Endometrium (tissue), 2 donors: ENCODE results near the gene TMEM59L.

Experiments used
- FAIRE-seq: peaks from 2 replicates; lab custom pipeline; 2012; peaks lifted over from hg19 to GRCh38; lab: Jason Lieb, UNC
- donor health status: control.
- donor health status: control.

TMEM59L gene

DNA sequence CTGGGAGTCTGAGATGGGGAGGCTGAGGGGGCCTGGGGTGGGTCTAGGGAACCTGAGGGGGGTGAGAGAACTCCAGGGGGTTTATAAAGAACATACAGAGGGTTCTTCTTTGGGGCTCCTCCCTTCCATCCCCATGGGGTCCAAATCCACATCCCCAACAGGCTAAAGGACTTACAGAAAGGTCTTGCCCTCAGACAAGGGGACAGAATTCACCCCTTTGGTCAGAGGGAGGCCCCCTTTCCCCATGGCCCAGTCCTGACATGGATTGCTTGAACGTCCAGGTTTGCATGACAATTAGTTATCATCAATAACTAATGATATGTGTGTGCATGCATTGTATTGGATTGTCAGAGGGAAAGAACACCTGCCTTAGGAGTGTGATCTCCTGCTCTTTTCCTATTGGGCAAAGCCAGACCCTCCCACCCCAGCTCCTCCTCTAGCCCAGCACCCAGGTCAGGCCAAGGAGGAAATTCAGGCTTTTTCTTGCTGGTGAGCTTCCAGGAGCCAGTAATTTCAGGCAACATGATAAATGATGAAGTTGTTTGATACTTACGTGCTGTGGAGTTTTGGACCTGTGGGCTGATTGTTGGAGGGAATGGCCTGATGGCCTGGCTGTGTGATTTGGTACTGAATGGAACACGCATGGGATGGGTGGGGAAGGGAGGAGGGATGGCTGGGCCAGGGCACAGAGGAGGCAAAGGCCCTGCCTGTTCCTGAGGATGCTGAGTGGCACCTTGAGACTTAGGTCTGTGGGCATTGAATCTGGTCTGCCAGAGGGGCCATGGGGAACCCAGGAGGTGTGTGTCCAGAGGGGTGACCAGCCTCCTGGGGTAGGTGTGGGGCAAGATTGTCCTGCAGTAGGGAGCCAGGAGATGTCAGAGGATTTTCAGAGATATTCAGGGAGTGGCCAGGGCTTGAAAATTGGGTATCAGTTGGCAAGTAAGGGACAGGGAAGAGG lies 25.3 kb downstream of the TMEM59L start:
- FAIRE-seq: no peak

GRCh38 chr19:18639706-18640243 lies 27.1 kb downstream of the TMEM59L start:
- no peak for FAIRE-seq

DNA sequence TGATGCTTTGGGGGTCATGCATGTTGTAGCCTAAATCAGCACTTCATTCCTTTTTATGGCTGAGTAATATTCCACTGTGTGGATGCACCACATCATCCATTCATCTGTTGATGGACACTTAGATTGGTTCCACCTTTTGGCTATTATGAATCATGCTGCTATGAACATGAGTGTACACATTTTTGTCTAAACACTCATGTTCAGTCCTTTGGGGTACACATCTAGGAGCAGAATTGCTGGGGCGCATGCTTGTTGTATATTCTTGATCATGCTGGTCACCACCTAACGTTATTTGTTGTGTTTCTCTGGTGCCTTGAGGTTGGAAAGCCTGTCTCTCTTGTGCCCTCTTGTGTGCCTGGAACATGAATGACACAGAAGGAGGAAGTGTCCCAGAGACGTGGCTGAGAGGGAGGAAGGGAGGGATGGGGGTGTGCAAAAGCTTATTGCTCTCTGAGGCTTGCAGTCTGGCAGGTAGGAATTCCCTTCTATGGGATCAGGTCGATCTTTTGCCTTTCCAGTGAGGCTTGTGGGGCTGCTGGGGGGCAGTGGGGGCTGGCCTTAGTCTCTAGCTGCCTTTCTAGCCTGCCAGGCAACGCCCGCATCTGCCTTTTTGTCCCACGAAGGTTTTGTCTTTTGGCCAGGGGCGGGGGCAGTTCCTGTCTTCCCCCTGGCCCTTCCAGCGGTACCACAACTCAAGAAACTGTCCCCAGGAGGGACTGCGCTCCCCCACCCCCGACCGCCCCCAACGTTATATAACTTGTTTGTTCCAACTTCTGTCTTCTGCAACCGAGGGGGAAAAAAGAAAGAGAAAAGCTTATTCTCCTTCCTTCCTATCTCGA lies 31.7 kb downstream of the TMEM59L start:
- FAIRE-seq: no peak

- no peak for FAIRE-seq
Measured at GRCh38 chr19:18645035-18645511, 32.4 kb downstream of the TMEM59L start.

GRCh38 chr19:18646535-18647370 lies 34.1 kb downstream of the TMEM59L start:
- FAIRE-seq: no peak

DNA sequence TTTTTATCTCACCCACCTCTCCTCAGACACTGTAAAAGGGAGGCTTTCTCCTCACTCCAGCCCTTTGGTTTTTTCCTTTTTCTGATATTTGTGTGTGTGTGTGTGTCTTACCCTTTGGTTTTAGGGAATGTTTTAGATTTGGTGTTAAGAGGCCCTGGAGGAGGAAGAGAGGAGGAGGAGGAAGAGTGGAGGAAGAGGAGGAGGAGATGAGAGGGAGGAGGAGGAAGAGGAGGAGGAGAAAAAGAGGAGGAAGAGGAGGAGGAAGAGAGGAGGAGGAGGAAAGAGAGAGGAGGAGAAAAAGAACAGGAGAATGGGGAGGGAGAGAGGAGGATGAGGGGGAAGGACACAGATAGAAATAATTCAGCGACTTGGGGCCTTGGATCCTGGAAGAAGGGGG lies 34.7 kb downstream of the TMEM59L start:
- no peak for FAIRE-seq

DNA sequence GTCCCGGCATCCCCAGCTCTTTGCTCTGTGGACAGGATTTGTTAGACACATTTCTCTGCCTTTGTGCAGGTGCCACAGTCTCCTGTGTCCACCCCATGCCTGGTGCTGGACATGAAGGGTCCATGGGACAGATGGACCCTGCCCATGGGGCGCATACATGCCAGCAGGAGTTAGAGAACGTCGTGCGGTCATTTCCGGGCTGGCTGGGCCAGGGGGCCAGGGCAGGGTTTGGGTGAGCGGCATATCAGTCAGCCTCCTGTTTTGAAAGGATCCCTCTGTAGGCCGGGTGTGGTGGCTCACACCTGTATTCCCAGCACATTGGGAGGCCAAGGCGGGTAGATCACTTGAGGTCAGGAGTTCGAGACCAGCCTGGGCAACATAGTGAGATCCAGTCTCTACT lies 35.1 kb downstream of the TMEM59L start:
- no peak for FAIRE-seq

DNA sequence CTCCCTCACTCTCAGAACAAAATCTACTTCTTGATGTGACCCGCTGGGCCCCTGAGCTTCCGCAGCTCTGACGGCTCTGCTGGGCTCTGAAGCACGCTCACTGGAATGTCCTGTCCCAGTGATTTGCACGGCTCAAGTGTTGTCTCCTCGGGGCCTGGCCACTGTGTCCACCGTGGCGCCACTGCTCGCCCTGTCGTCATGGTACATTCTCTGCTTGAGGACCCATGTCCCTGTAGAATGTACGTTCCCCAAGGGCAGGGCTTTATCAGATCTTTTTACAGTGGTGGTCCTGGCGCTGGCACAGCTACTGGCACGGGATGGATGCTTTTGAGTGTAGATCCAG lies 36.3 kb downstream of the TMEM59L start:
- FAIRE-seq: no peak

- FAIRE-seq: no peak
Measured at GRCh38 chr19:18649371-18650020, 36.8 kb downstream of the TMEM59L start.

DNA sequence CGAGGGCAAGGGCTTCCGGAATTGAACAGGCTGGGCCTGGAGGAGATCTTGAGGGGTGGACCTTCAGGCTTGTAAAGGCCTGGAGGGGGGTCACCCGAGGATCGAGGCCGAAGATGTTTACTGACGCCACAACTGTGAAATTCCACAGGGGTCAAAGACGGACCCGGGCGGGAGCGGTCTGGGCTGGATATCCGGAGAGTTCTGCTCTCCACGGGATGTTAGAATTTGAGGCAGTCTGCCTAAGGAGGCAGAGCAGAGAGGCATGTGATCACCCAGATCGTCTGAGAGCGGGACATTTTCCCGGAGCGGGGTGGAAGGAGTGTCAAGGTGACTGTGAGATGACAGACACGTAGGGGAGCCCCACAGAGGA lies 37.3 kb downstream of the TMEM59L start:
- FAIRE-seq: no peak

GRCh38 chr19:18650468-18651041 lies 37.9 kb downstream of the TMEM59L start:
- no peak for FAIRE-seq

GRCh38 chr19:18651300-18651699 lies 38.6 kb downstream of the TMEM59L start:
- no peak for FAIRE-seq

DNA sequence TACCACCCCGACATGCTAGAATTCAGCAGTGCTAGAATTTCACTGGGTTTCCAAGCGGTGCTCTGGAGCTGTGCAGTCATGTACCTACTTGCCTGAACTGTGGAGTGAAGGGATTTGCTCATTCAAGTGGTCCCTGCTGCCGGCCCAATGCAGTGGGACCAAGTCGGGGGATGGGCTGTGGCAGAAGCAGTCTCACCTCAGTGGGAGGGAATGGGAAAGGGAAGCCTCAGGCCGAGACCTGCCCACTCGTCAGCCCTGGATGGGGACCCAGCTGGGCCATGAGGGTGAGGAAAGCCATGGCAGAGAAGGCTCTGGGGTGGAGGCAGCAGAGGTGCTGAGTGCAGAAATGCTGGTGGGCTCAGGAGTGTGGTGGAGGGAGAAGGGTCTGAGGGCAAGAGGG lies 39.1 kb downstream of the TMEM59L start:
- FAIRE-seq: no peak

DNA sequence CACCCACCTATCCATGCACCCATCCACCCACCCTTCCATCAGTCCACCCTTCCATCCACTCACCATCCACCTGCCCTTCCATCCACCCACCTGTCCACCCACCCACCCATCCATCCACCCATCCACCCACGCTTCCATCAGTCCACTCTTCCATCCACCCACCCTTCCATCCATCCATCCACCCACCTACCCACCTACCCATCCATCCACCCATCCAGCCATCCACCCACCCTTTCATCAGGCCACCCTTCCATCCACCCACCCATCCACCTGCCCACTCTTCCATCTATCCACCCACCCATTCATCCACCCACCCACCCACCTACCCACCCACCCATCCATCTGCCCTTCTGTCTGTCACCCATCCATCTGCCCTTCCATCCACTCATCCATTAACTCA lies 41.2 kb downstream of the TMEM59L start:
- no peak for FAIRE-seq

DNA sequence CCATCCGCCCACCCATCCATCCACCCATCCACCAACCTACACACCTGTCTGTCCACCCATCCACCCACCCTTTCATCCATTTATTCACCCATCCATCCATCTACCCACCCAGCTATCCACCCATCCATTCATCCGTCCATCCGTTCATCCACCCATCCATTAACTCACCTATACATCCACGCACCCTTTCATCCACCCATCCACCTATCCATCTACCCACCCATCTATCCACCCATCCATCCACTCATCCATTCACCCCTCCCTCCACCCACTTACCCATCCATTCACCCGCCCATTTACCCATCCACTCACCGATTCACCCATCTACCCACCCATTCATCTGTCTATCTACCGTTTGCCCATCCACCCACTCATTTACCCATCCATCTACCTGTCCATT lies 41.8 kb downstream of the TMEM59L start:
- no peak for FAIRE-seq

DNA sequence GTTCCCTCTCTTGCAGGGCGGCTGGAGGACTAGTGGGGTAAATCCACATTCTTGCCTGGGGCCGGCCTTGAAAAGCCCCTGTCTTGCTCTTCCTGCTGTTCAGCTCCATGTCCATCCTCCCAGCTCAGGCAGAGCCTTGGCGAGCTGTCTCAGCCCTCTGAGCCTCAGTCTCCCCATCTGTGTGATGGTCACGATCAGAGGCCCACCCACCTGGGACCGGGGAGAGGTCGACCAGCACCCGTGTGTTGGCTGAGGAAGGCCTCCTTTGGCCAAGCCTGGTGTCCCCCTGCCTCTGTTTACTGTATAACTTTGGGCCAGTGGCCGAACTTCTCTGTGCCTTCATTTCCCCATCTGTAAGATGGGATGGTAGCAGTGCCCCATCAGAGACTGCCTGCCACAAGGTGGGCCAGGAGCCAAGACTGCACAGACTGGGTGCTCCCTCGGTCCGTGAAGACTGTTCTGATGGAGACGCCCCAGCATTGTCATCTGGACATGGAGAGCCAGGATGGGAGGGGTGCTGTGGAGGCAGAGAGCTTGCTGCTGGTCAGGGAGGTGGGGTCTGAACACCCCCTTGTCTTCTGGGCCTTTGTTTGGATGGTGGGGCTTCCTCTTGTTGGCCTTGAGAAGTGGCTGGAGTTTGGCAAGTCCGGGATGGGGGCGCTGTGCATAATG lies 42.6 kb downstream of the TMEM59L start:
- FAIRE-seq: no peak

GRCh38 chr19:18656337-18657086 lies 43.8 kb downstream of the TMEM59L start:
- no peak for FAIRE-seq

DNA sequence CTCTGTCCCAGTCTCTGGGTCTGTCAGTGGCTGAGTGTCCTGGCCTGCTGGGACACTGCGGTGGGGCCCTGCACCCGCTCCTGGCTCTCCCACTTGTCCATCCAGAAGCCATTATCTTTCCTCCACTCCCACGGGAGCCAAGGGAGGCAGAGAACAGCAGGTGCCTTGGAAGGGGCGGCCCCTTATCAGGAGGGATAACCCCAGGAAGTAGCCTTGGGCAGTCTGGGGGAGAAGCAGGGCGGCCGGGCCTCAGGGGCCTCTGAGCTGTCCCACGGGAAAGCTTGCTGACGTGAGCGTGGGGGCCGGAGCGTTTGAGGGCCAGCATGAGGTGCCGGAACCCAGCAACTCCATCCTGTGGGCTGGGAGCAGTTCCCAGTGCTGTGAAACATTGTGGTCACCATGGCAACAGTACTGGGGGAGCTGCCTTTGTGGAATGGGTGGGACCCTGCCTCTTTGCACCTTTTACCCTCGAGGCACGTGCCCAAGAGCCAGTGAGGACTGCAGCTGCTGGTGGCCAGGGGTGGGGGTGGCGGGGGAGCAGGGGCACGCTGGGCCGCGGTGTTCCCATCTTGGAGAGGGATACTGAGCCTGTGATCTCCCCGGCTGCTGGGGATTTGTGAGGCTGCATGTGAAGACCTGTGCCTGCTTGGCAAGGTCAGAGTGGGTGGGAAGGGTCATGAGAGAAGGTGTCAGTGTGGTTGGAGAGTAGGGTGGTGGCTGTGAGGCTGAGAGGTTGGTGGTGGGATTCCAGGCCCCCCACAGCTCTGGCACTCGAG lies 45.1 kb downstream of the TMEM59L start:
- FAIRE-seq: no peak

DNA sequence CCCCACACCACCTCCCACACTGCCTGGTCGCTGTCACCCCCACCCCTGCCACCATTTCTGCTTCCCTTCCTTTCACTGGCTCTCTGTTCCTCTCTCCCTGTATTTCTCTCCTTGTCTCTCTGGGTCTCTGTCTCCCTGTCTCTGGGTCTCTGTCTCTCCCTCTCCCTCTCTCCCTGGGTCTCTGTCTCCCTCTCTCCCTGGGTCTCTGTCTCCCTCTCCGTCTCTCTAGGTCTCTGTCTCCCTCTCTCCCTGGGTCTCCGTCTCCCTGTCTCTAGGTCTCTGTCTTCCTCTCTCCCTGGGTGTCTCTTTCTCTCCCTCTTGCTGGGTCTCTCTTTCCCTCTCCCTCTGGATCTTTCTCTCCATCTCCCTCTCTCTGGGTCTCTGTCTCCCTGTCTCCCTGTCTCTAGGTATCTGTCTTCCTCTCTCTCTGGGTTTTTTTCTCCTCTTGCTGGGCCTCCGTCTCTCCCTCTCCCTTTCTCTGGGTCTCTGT lies 45.7 kb downstream of the TMEM59L start:
- no peak for FAIRE-seq
